WERI-Rb-1 (cell line): ENCODE measurements around the gene WRAP73.
"Not testable (repeated sequence)": the region's sequence is repeated elsewhere in the genome, so short reads cannot be mapped to it uniquely, and the experiment has no call there.

Experiments
- DNase-seq: peaks from one replicate; pipeline ENCODE4 v3.0.0-alpha.2; 2020
- H3K27ac ChIP-seq: fragments of 250-450 bp; sonication (Bioruptor Pico); 2 replicates; pipeline ENCODE4 v1.5.1; 2020; ENCODE audit warnings: mild to moderate bottlenecking, moderate library complexity
- H3K27me3 ChIP-seq: fragments of 250-450 bp; sonication (Bioruptor Pico); 2 replicates; pipeline ENCODE4 v1.5.1; 2021; ENCODE audit warnings: mild to moderate bottlenecking, low read depth, moderate library complexity; ENCODE audit not compliant: insufficient read depth, severe bottlenecking
- H3K36me3 ChIP-seq: fragments of 250-450 bp; sonication (Bioruptor Pico); 2 replicates; pipeline ENCODE4 v1.5.1; 2020; ENCODE audit warnings: mild to moderate bottlenecking, moderate library complexity
- H3K4me3 ChIP-seq: 2 replicates; pipeline ENCODE4 v1.5.1; 2011; ENCODE audit warnings: low read depth, mild to moderate bottlenecking, control low read depth, low read length
- H3K9me3 ChIP-seq: fragments of 250-450 bp; sonication (Bioruptor Pico); 2 replicates; pipeline ENCODE4 v1.5.1; 2021; ENCODE audit warnings: mild to moderate bottlenecking, moderate library complexity; ENCODE audit not compliant: severe bottlenecking
- TF ChIP-seq, protein P1 (sequence below): IDR thresholded peaks from 2 replicates; pipeline ENCODE4 v1.5.1; 2011; ENCODE audit warnings: low read depth, mild to moderate bottlenecking, control low read depth, inconsistent platforms, low read length

WRAP73 gene

DNA sequence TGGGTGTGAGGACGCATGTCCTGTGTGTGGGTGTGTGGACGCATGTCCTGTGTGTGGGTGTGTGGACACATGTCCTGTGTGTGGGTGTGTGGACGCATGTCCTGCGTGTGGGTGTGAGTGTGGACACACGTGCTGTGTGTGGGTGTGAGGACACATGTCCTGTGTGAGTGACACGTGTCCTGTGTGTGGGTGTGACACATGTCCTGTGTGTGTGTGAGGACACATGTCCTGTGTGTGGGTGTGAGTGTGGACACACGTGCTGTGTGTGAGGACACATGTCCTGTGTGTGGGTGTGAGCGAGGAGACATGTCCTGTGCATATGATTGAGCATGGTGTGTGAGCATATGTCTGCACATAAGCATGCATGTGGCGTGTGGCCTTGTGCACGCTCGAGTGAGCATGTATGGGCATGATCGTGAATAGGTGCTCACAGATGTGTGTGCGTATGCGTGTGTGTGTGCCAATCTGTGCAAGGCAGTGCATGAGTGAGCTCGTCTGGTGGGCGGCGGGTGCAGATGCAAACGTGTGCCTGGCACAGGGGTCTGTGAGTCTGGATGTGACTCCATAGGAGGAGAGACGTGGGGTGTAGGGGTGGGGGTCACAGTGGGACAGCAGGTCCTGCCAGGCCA is 63.8 kb downstream of the WRAP73 start:
- DNase-seq = no peak
- no peak overlapping the region for H3K4me3 ChIP-seq
- TF ChIP-seq, protein P1, sequence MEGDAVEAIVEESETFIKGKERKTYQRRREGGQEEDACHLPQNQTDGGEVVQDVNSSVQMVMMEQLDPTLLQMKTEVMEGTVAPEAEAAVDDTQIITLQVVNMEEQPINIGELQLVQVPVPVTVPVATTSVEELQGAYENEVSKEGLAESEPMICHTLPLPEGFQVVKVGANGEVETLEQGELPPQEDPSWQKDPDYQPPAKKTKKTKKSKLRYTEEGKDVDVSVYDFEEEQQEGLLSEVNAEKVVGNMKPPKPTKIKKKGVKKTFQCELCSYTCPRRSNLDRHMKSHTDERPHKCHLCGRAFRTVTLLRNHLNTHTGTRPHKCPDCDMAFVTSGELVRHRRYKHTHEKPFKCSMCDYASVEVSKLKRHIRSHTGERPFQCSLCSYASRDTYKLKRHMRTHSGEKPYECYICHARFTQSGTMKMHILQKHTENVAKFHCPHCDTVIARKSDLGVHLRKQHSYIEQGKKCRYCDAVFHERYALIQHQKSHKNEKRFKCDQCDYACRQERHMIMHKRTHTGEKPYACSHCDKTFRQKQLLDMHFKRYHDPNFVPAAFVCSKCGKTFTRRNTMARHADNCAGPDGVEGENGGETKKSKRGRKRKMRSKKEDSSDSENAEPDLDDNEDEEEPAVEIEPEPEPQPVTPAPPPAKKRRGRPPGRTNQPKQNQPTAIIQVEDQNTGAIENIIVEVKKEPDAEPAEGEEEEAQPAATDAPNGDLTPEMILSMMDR = no peak
- H3K27ac ChIP-seq = no peak overlapping the region
- no peaks in the 10 kb centered on the region for H3K9me3 ChIP-seq
- H3K27me3 ChIP-seq = no peaks in the 10 kb centered on the region
- no peaks in the 10 kb centered on the region for H3K36me3 ChIP-seq

DNA sequence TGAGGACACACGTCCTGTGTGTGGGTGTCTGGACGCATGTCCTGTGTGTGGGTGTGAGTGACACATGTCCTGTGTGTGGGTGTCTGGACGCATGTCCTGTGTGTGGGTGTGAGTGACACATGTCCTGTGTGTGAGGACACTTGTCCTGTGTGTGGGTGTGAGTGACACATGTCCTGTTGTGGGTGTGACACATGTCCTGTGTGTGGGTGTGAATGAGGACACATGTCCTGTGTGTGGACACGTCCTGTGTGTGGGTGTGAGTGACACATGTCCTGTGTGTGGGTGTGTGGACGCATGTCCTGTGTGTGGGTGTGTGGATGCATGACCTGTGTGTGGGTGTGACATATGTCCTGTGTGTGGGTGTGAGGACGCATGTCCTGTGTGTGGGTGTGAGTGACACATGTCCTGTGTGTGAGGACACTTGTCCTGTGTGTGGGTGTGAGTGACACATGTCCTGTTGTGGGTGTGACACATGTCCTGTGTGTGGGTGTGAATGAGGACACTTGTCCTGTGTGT is 64.5 kb downstream of the WRAP73 start:
- H3K27ac ChIP-seq, H3K36me3 ChIP-seq, H3K9me3 ChIP-seq, DNase-seq, H3K4me3 ChIP-seq, H3K27me3 ChIP-seq: not testable (repeated sequence)

DNA sequence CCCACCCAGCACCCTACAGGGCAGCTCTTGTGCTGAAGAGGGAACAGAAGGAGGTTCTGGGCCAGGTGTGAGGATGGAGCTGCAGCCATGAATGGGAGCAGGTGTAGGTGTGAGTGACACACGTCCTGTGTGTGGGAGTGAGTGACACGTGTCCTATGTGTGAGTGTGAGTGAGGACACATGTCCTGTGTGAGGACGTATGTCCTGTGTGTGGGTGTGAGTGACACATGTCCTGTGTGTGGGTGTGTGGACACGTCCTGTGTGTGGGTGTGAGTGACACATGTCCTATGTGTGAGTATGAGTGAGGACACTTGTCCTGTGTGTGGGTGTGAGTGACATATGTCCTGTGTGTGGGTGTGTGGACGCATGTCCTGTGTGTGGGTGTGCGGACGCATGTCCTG is 65.0 kb downstream of the WRAP73 start:
- DNase-seq = no peak
- TF ChIP-seq, protein P1 = no peak
- Histone ChIP-seq H3K36me3 (no peaks in the 10 kb centered on the region), H3K4me3 (no peak overlapping the region), H3K27ac (no peak overlapping the region), H3K9me3 (no peaks in the 10 kb centered on the region), H3K27me3 (no peaks in the 10 kb centered on the region)

DNA sequence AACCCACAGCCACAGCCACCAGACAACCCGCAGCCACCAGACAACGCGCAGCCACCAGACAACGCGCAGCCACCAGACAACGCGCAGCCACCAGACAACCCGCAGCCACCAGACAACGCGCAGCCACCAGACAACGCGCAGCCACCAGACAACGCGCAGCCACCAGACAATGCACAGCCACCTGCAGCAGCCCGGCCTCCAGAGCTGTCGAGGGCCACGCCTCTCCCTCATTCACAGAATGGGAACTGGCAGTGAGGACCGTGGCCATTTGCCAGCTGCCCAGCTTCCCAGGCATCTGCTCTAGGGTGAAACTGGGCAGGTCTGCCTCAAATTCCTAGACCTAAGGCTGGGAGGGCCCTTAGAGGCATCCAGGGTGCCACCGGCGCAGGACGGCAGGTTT is 66.2 kb downstream of the WRAP73 start:
- not testable (repeated sequence) for H3K9me3 ChIP-seq, DNase-seq, H3K36me3 ChIP-seq, H3K4me3 ChIP-seq, H3K27ac ChIP-seq, H3K27me3 ChIP-seq

DNA sequence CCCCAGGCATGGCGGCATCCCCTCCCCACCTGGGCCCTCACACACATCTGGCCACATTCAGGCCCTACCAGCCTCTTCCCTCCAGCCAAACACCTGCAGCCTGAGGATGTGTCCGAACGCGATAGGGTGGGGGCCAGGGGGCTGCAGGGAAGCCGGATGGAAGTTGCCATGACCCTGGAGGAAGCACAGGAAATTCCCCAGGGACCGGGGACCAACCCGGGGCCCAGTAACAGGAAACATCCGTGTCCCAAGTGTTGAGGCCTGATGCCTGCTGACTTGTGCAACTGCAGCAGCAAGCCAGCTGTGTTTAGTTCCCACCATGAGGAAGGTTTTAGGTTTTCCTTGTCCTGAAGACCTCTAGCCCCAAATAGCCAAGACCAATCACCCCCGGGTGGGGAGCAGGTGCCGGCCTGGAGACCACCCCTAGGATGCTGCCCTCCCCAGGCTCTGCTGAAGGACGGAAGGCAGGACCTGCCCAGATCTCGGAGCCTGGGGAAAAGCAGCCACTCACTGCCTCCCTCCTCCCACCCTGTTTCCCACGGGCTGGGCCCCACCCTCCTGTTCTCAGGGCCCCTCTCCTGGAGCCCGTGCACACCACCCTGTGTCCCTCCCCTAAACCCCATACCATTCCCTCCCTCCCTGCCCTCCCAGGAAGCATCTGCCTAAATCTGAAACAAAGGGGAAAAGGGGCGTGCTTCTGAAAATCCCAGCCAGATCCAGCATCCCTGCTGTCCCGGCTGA is 68.4 kb downstream of the WRAP73 start:
- no peaks in the 10 kb centered on the region for H3K27me3 ChIP-seq
- TF ChIP-seq, protein P1 = no peak
- no peaks in the 10 kb centered on the region for H3K9me3 ChIP-seq
- H3K4me3 ChIP-seq = no peak overlapping the region
- no peak for DNase-seq
- H3K36me3 ChIP-seq = no peaks in the 10 kb centered on the region
- H3K27ac ChIP-seq = no peak overlapping the region
